NCI-H69 (cell line): ENCODE results near the gene TMED6.

ENCODE experiments used
- DNase-seq: peaks from one replicate; lab custom pipeline; 2025; lab: John Stamatoyannopoulos, UW

The TMED6 gene

DNA sequence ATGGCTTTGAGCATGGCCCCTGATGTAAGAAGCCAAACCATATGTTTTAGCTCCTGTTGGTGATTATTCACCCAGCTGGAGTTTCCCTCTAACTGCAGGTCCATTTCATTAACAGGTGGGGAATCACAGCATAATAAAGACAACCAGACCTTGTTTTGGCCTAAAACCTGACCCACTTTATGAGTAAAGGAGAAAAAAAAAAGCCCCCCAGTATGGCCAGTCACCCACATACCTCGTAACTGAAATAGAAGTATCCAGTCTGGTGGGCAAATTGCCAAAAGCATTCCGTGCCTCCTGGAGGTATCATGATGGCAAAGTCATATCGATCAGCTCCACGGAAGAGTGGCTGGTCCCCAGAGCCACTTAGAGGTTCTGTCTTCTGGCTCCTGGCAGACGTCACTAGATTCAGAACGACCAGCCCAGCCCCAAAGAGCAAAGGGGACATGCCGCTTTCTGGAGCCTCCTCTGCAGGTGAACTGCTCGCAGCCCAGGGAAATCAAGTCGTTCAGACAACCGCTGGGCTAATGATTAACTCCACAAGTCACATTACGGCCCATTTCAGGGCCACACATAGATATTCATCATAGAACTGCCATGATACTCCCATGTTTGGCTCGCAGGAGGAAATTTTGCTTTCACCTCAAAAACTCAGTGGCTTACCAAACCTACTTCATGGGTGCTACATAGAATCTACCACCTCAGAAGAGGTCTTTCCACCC lies at the start of gene TMED6:
TSS of gene TMED6 (minus strand) at position 478 of the 719 bp plus-strand sequence. CDS start at position 445, 33 bp downstream.
- peak; percentile 21 for DNase-seq

DNA sequence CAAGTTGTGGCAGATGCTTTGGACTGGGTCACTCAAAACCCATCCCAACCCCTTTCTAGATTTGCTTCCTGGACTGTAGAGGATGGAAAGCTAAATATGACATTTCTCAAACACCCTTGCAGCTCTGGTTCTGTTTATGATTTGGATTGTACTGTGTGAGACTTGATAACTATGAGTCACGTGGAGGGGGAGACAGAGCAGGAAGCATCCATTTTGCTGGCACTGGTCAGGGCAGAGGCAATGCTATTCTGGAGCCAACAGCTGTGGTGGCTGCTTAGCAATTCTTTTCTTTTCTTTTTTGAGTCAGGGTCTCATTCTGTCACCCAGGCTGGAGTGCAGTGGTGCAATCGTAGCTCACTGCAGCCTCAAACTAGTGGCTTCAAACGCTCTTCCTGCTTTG lies 47.8 kb upstream of the TMED6 start:
- no peak for DNase-seq

DNA sequence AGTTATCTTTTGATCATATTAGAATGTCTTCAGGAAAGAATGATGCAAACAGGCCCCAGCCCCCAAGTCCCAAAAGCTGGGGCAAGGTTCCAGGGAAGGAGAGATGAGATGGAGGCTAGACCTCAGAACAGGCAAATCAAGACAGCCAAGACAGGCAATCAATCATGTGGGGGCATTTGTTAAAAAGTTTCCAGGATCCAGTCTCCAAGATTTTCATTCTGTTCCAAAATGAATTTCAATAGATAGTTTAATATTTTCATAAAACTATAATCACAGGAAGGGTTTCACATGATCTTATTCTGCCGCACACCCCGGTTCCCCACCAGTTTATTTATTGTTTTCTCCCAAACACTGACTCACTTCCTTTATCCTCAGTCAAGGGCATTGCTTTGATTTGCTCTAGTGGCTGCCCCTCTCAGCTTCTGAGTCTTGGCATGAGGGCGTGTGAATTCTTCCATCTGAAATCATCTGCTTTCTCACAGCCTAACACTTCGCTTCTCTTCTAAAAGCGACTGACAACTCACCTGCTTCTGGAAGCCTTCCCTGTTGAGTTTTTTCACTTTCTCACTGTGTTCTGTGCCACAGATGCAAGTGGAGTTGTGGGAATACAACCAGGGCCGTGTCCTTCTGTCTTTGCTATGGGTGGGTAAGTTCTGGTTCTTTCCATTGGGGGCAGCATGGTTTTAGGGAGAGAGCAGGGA lies 46.4 kb upstream of the TMED6 start:
- peak; percentile 44 for DNase-seq

DNA sequence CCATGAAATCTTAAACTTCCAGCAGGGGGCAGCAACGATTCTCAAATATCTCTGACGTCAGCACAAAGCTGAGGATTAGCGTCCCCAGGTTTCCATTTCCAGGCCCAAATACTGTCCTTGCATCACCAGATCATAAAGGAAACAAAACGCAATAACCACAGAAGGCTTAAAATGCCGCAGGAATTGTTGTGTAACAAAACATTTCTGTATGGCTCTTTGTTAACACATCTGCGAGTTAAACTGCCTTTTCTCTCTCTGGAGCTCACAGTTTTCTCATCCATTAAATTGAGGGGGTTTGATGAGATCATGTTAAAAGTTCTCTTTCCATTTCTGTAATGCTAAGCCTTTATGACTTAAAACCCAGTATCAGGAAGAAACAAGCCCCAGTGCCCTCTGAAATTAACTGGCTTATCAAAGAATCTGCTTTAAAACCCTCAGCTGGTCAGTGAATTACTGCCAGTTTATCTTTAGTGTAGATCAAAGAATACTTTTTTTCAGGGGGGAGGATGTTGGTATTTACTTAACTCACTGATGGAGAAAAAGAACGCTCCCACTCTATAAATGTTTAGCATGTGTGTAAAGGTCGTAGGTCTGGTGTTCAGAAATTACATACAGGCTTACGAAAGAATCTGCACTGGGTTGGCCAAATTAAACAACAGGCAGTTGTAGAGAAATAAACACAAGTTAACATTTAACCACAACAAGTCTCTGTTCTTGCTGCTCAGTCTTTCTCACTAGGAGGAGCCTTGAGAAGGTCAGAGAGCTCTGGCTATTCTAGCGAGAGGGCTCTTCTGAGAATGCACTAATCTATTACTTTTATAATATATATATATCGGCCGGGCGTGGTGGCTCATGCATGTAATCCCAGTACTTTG lies 44.8 kb upstream of the TMED6 start:
- peak; percentile 84 for DNase-seq

DNA sequence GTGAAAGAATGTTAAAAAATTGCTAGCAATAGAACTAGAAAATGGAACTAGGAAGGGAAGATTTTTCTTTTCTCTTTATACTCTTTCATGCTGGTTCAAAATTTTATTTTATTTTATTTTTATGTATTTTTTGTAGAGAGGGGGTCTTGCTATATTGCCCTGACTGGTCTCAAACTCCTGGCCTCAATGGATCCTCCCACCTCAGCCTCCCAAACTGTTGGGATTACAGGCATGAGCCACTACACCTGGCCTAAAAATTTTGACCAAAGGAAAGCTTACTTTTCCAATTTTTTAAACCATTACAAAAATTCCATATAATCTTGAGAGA lies 44.2 kb upstream of the TMED6 start:
- DNase-seq = no peak

DNA sequence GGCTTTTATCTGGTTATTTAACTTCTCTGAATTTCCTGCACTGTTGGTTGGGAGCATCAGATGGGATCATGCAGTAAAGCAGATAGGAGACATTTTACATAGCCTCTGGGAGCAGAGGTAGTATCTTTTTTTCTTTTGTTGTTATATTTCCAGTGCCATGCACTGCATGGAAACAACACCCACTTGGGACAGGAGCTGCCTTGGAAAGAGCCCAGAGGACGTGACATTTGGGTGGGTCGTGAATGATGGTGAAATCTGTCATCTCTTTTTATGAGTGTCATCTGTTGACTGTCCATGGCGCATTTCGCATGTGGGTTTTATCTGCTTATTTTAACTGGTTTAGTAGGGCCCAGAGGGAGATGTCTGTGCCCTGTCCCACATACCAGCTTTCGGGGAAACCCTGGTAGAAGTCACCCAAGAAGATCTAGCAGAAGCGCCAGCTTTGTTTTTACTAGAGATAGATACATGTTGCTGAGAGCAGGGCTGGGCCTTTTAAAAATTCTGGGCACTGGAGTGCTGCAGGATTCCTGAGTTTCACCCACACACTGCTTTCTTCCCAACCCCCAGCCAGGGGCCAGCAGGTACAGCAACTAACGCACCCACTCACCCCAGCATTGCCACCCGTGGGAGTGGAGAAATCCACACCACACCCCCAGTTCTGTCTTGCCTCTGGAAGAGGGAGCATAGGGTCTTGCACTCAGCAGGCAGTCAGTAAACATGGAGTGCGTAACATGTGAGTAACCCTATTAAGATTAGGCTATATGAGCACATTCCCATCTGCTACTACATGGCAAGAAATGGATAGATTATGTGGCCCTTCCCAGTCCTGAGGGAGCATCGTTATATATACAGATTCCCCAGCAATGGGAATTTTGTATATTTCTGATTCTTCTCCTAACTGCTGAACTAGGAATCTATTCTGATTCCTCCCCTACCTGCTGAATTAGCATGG lies 42.6 kb upstream of the TMED6 start:
- peak; percentile 21 for DNase-seq

DNA sequence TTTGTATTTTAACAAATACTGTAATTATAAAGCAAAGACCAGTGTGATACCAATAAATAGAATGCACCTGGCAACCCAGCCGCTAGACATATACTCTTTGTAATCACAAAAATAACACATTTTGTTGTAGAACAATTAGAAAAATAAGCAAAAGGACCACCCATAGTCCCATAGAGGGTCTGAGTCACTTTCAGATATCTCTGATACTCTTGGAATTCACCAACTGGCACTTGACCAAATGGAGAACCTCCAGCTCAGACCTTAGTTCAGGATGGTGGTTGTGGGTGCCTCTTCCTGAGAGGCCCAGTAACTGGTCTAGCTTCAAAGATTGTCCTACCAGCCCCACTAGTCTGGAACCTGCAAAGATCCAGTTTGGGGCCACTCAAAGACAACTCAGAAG lies 35.0 kb upstream of the TMED6 start:
- DNase-seq = no peak

DNA sequence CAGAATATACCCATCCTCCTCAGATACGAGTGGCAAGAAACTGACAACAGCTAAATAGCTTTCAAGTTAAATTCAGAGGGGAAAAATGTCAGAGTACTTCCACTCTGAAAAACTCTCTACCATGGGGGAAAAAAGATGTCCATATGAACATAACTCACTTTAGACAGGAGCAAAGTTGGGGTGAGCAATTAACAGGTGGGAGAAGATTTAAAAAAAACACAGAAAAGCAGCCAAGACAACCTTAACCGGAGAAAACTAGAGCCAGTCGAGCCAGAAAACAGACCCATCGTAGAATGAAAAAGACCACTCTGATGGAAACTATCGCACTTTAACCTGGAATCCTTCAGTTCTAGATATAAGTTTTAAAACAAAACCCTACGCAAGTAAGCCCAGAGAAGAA lies 33.4 kb upstream of the TMED6 start:
- no peak for DNase-seq

DNA sequence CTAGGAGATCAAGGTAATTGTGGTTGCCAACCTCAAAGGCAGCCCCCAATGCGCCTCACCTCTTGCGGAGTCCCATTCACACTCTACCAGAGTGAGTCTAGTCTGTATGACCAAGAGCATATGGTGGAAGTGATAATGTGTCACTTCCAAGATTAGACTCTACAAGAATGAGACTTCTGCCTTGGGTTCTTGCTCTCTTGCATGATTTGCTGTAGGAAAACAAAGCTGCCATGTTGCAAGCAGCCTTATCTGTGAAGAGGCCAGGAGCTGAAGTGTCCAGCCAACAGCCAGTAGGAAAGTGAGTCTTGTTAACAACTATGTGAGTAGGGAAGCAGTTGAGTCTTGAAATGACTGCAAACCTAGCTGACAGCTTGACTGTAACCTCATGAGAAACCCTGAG lies 30.8 kb upstream of the TMED6 start:
- no peak for DNase-seq

DNA sequence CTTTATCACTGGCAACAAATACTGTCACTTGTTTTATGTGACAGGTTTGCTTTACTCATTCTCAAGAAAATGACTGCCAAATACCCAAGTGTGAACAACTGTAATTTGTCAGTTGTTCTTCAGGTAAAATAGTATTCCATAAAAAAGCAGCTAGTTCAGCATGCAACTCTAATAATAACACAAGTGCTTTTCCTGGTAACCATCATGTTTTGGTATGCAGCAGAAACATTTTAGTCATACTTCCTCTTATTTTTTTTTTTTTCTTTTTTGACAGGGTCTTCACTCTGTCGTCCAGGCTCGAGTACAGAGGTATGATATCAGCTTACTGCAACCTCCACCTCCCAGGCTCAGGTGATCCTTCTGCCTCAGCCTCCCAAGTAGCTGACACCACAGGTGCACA lies 29.6 kb upstream of the TMED6 start:
- no peak for DNase-seq

DNA sequence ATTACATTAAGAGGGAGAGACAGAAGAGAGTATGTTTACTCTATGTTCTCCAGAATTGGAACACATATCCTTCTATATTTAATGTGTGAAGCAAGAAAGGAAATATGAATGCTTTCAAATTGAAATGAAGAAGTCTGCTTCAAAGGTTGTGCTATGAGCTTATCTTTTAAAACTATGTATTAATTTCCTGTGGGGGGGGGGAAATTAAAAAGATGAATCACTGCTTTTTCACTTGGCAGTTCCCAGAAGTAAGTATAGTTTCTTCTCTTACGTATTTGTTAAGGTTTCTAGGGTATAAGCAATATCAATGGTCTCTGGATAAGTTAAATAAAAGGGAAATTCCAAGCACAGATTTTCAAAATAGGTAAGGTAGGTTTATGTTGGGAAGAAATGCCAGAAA lies 27.2 kb upstream of the TMED6 start:
- no peak for DNase-seq

DNA sequence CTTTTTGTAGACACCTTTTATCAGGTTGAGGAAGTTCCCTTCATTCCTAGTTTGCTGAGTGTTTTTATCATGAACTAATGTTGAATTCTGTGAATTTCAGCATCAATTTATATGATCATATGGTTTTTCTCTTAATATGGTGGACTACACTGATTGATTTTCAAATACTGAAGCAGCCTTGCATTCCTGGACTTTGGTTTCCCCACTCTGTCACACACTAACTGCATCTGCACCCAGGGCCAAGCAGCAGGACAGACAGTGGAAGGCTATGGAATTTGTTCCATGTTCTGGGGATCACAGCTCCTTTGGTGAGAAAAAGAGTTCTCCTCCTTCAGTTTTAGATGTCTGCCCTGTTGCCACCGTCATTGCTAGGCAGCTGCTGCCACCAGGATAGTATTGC lies 26.4 kb upstream of the TMED6 start:
- DNase-seq = no peak

DNA sequence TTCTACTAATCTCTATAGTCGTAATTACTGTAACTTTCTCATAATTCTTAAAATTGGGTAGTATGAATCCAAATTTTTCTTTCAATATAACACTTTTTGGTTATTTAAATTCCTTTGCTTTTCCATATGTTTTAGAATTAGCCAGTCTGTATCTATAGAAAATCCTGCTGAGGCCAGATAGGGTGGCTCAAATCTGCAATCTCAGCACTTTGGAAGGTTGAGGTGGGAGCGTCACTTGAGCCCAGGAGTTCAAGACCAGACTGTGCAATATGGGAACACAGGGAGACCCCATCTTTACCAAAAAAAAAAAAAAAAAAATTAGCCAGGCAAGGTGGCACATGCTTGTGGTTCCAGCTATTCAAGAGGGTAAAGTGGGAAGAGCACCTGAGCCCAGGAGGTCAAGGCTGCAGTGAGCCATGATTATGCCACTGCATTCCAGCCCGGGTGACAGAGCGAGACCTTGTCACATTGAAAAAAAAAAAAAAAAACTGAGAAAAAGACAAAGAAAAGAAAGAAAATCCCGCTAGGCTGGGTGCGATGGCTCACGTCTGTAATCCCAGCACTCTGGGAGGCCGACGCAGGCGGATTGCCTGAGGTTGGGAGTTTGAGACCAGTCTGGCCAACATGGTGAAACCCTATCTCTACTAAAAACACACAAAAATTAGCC lies 24.9 kb upstream of the TMED6 start:
- no peak for DNase-seq

DNA sequence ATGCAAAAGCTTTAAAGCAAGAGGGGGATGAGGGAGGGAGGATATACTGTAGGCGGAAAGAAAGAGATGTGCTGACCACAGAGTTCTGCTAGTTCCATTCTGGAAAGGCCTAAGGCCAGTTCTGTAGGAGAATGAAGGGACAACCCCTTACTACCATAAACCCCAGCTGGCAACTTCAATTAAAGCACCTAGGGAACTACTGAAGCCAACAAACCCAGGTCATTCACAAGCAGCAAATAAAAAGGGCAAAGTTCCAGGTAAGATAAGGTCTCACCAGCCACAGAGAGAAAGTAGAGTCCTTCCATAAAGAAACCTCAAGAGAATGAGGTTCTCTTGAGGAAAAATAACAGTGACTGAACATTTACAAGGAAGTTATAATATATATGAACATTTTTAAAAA lies 21.4 kb upstream of the TMED6 start:
- no peak for DNase-seq

DNA sequence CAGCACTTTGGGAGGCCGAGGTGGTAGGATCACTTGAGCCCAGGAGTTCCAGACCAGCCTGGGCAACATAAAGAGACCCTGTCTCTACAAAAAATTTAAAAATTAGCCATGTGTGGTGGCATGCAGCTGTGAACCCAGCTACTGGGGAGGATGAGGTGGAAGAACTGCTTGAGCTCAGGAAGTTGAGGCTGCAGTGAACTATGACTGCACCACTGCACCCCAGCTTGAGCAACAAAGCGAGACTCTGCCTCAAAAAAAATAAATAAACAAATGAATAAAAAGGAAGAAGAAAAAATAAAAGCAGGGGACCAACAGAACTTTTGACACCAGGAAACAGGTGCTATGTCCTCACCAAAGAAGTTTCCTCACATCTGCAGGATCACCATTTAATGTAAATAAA lies 20.0 kb upstream of the TMED6 start:
- no peak for DNase-seq

DNA sequence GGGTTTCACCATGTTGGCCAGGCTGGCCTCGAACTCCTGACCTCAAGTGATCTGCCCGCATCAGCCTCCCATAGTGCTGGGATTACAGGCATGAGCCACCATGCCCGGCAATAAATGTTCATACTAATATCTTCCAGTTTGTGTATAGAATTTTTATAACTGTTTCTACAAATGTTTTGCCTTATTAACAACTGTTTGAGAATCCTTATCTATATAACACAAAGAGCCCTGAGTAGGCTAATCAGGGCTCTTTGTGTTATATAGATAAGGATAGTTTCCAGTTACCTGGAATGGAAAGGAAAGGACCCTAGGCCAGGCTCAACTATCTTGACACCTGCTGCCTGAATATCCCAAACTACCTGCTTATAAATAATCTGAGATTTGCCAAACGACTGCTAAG lies 17.3 kb upstream of the TMED6 start:
- DNase-seq = no peak

DNA sequence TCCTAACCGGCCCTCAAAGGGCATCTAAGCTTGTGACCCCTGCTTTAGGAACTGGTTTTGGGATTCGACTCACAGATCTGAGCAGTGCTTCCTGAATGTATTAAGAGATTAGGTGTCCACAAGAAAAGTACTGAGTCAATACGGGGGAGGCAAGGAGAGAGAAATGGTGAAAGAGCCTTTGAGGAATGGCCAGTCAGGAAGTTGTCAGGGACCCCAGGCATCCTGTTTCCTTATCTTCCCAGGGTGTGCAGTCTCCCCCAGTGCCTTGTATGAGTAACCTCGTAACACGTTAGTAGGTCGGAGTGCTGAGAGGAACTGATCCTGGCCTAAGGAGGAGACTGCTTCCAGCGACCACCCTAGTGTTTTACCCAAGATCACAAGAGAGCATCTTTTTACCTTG lies 16.4 kb upstream of the TMED6 start:
- DNase-seq = no peak

DNA sequence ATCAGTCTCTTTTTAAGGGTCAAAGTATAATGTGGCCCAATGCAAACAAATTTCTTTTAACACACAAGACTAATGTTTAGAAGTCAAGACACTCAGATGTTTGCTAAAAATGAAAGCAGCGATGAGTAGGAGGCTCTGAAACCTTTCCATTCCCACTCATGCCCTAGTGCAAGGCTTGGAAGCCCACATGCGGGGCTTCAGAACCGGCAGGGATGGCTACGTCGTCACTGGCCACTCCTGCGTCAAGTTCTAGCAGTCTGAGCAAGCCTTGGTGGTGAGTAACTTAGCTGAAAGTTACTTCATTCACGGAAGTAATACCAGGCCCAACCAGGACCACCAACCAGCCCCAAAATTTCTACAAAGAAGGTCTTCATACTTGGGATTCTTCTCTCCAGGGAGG lies 14.8 kb upstream of the TMED6 start:
- no peak for DNase-seq

DNA sequence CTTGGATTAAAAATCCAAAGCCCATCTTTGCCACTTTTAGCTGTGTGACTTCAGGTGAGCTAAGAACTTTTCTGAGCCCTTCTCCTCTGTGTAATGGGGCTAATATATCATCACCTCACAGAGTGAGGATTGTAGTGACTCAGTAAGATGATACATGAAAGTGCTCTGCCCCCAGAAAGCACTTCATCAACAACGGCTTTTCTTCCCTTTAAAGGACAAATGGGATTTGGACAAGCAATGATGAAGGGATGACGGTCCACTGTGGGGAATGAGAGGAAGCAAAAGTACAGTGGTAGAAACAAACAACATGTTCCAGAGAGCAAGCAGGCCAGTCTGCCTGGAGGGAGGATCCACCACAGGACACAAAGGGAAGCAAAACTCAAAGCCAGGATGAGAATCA lies 14.3 kb upstream of the TMED6 start:
- no peak for DNase-seq

DNA sequence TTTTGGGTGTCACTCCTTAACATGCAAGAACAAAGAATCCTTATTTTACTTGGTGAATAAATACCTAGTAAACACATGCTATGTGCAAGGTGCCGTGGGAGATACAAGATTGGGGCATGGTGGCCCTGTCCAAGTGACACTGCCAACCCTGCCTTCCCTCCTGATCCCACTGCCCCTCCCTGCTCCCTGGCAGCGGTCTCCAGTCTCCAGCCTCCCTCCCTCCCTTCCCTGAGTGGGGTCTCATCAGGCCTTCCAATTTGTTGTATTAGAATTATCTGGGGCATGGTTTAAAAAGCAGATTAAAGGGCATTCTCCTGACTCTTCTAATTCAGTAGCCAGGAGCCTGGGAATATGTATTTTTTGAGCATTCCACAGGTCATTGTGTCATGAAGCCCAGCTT lies 12.5 kb upstream of the TMED6 start:
- DNase-seq = no peak

DNA sequence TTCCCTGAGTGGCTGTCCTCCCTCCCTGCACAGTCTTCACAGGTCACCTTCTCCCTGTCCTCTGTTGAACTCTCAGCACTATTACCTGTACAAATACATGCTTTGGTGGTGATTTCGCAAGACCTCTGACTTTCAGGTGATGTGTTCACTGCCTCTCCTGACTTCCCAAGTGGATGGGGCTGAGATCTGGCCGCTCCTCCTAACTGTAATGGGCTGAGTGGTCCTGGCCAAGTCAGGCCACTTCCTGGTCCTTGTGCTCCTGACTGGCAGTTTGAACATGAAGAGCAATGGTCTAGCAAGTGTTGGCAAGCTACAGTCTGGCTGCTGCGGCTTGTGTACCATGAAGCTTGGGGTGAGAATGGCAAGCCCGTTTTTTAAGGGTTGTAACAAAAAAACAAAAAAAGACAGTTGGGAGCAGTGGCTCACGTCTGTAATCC lies 11.7 kb upstream of the TMED6 start:
- no peak for DNase-seq
